Activated CD4-positive, alpha-beta T cell treated with anti-CD3 and anti-CD28 coated beads for 36 hours (primary cell): ENCODE data around the gene TANGO6. TPM values are rescaled to one million over a fixed set of nuclear protein-coding genes. Genes with fewer than 3 reads are reported as not detected.

Experiments used
- ATAC-seq: fragments of 200-7000 bp; cut with Tn5 transposase; one replicate; pipeline ENCODE4 v1.10.0; 2021; ENCODE audit warnings: mild to moderate bottlenecking, moderate library complexity
- CTCF ChIA-PET: fragments of 350-600 bp; sonication (Branson Sonifier 250); formaldehyde crosslinking; loops from one replicate; lab custom pipeline; 2021; ENCODE audit warnings: antibody characterized with exemption; lab: Charles Lee
- POLR2A ChIA-PET: fragments of 350-600 bp; sonication (Branson Sonifier 250); formaldehyde crosslinking; loops from one replicate; lab custom pipeline; 2021; ENCODE audit warnings: antibody characterized with exemption, inconsistent platforms; lab: Charles Lee
- DNase-seq: peaks from one replicate; pipeline ENCODE4 v3.0.0-alpha.2; 2020
- H3K27ac Mint-ChIP-seq: one replicate; pipeline ENCODE4 v1.8.0; 2021; ENCODE audit warnings: mixed read lengths
- H3K27me3 Mint-ChIP-seq: one replicate; pipeline ENCODE4 v1.8.0; 2021; ENCODE audit warnings: mixed read lengths
- H3K36me3 Mint-ChIP-seq: one replicate; pipeline ENCODE4 v1.8.0; 2021; ENCODE audit warnings: low read depth, mixed read lengths
- H3K4me1 Mint-ChIP-seq: one replicate; pipeline ENCODE4 v1.8.0; 2021; ENCODE audit warnings: mixed read lengths
- H3K4me3 Mint-ChIP-seq: one replicate; pipeline ENCODE4 v1.8.0; 2021; ENCODE audit warnings: mild to moderate bottlenecking, moderate library complexity, mixed read lengths
- H3K9me3 Mint-ChIP-seq: one replicate; pipeline ENCODE4 v1.8.0; 2021; ENCODE audit warnings: low read depth, mixed read lengths
- intact Hi-C, 2 experiments: fragments of 100-400 bp; cut with DNase I in 1 of 2; cut with micrococcal nuclease in 1 of 2; formaldehyde crosslinking; loops; one replicate each; pipeline versions ENCODE4 v1.14.2 to v1.15.1; 2022 to 2024; cut with DNase I, micrococcal nuclease
- total RNA-seq, 2 experiments: library from RNA; stranded (reverse); gene quantifications; one replicate each; pipeline ENCODE4 v1.2.3, GENCODE V29; 2021

Gene TANGO6
- total RNA-seq, 2 experiments from 2014 or later: 29.7 to 31.2 TPM

- DNase-seq (no peak), ATAC-seq (no peak)
- Mint-ChIP-seq H3K27ac (no peak overlapping the region), H3K4me3 (no peak overlapping the region), H3K36me3 (peaks cover 6% of the 10 kb centered on the region), H3K9me3 (no peaks in the 10 kb centered on the region), H3K4me1 (no peaks in the 10 kb centered on the region), H3K27me3 (no peaks in the 10 kb centered on the region)
- intact Hi-C loops: no loop called here
- ChIA-PET POLR2A (no interaction called here), CTCF (interaction anchor here (0.7 to 0.8 kb wide), 2 partner anchors 134 to 299 kb away, joined by 3 read pairs; no protein-coding TSS in a partner anchor)
These were observed 147.7 kb downstream of the TANGO6 start for GRCh38 chr16:68991075-68991474.

- Mint-ChIP-seq H3K9me3 (no peaks in the 10 kb centered on the region), H3K4me3 (no peak overlapping the region), H3K4me1 (no peaks in the 10 kb centered on the region), H3K36me3 (peaks cover 14% of the 10 kb centered on the region), H3K27ac (no peak overlapping the region), H3K27me3 (no peaks in the 10 kb centered on the region)
- intact Hi-C loops: no loop called here
- ATAC-seq (no peak), DNase-seq (no peak)
- ChIA-PET CTCF (no interaction called here), POLR2A (no interaction called here)
These were observed 149.2 kb downstream of the TANGO6 start for GRCh38 chr16:68992521-68992920.

GRCh38 chr16:68993456-68993855, 150.1 kb downstream of the TANGO6 start:
- no peak for ATAC-seq
- no peaks in the 10 kb centered on the region for H3K9me3 Mint-ChIP-seq

GRCh38 chr16:68993885-68994284, 150.6 kb downstream of the TANGO6 start:
- Mint-ChIP-seq H3K4me1 (no peaks in the 10 kb centered on the region), H3K9me3 (no peaks in the 10 kb centered on the region), H3K4me3 (no peak overlapping the region), H3K36me3 (peaks cover 14% of the 10 kb centered on the region), H3K27ac (no peak overlapping the region), H3K27me3 (no peaks in the 10 kb centered on the region)
- no peak for DNase-seq
- CTCF ChIA-PET: no interaction called here
- no peak for ATAC-seq
- POLR2A ChIA-PET: no interaction called here
- intact Hi-C loops: no loop called here

More at GRCh38 chr16:68993456-68993855, 150.1 kb downstream of the TANGO6 start:
- POLR2A ChIA-PET: no interaction called here
- CTCF ChIA-PET: interaction anchor here (0.7 kb wide), 1 partner anchor 81 kb away, joined by 3 read pairs; no protein-coding TSS in a partner anchor
- DNase-seq: no peak
- no peaks in the 10 kb centered on the region for H3K4me1 Mint-ChIP-seq
- H3K27ac Mint-ChIP-seq: no peak overlapping the region
- no peak overlapping the region for H3K4me3 Mint-ChIP-seq
- no peaks in the 10 kb centered on the region for H3K27me3 Mint-ChIP-seq
- peaks cover 14% of the 10 kb centered on the region for H3K36me3 Mint-ChIP-seq
- intact Hi-C loops: no loop called here

- DNase-seq (no peak), ATAC-seq (no peak)
- Mint-ChIP-seq H3K36me3 (peaks cover 12% of the 10 kb centered on the region), H3K27me3 (no peaks in the 10 kb centered on the region), H3K27ac (no peak overlapping the region), H3K4me3 (no peak overlapping the region), H3K9me3 (no peaks in the 10 kb centered on the region), H3K4me1 (no peaks in the 10 kb centered on the region)
- ChIA-PET CTCF (interaction anchor here (0.7 kb wide), 1 partner anchor 256 kb away, joined by 3 read pairs; no protein-coding TSS in a partner anchor), POLR2A (no interaction called here)
- intact Hi-C loops: no loop called here
These were observed 151.0 kb downstream of the TANGO6 start for GRCh38 chr16:68994324-68994723.

- Mint-ChIP-seq H3K27ac (no peak overlapping the region), H3K27me3 (no peaks in the 10 kb centered on the region), H3K4me3 (no peak overlapping the region), H3K4me1 (no peaks in the 10 kb centered on the region), H3K9me3 (no peaks in the 10 kb centered on the region), H3K36me3 (peaks cover 12% of the 10 kb centered on the region)
- ChIA-PET CTCF (interaction anchor here (0.7 kb wide), 1 partner anchor 257 kb away, joined by 3 read pairs; no protein-coding TSS in a partner anchor), POLR2A (no interaction called here)
- ATAC-seq (no peak), DNase-seq (no peak)
- intact Hi-C loops: no loop called here
These were observed 151.7 kb downstream of the TANGO6 start for GRCh38 chr16:68995011-68995504.

GRCh38 chr16:68997564-68997963, 154.2 kb downstream of the TANGO6 start:
- no peak overlapping the region for H3K4me3 Mint-ChIP-seq
- no peak for ATAC-seq
- POLR2A ChIA-PET: no interaction called here

GRCh38 chr16:68999114-68999513, 155.8 kb downstream of the TANGO6 start:
- POLR2A ChIA-PET: no interaction called here
- Mint-ChIP-seq H3K4me1 (no peaks in the 10 kb centered on the region), H3K4me3 (no peak overlapping the region), H3K36me3 (peaks cover 33% of the 10 kb centered on the region), H3K9me3 (peaks cover 8% of the 10 kb centered on the region), H3K27me3 (no peaks in the 10 kb centered on the region), H3K27ac (no peak overlapping the region)
- DNase-seq (no peak), ATAC-seq (no peak)
- CTCF ChIA-PET: no interaction called here
- intact Hi-C loops: no loop called here

More at GRCh38 chr16:68997564-68997963, 154.2 kb downstream of the TANGO6 start:
- Mint-ChIP-seq H3K36me3 (peaks cover 25% of the 10 kb centered on the region), H3K9me3 (peaks cover 3% of the 10 kb centered on the region), H3K4me1 (no peaks in the 10 kb centered on the region), H3K27ac (no peak overlapping the region), H3K27me3 (no peaks in the 10 kb centered on the region)
- intact Hi-C loops: no loop called here
- DNase-seq: no peak
- CTCF ChIA-PET: no interaction called here

GRCh38 chr16:69003500-69003899, 160.2 kb downstream of the TANGO6 start:
- Mint-ChIP-seq H3K27me3 (no peaks in the 10 kb centered on the region), H3K4me1 (no peaks in the 10 kb centered on the region), H3K27ac (no peak overlapping the region), H3K9me3 (peaks cover 8% of the 10 kb centered on the region), H3K4me3 (no peak overlapping the region), H3K36me3 (peaks cover 22% of the 10 kb centered on the region)
- ATAC-seq (no peak), DNase-seq (no peak)
- ChIA-PET POLR2A (interaction anchor here (0.7 kb wide), 1 partner anchor 475 kb away, joined by 9 read pairs; no protein-coding TSS in a partner anchor), CTCF (interaction anchor here (0.6 kb wide), 1 partner anchor 13 kb away, joined by 3 read pairs; no protein-coding TSS in a partner anchor)
- intact Hi-C loops: no loop called here

- Mint-ChIP-seq H3K4me1 (no peaks in the 10 kb centered on the region), H3K27me3 (no peaks in the 10 kb centered on the region), H3K36me3 (peaks cover 22% of the 10 kb centered on the region), H3K9me3 (peaks cover 8% of the 10 kb centered on the region), H3K27ac (no peak overlapping the region), H3K4me3 (no peak overlapping the region)
- ATAC-seq (no peak), DNase-seq (no peak)
- intact Hi-C loops: no loop called here
- ChIA-PET POLR2A (no interaction called here), CTCF (no interaction called here)
These were observed 162.5 kb downstream of the TANGO6 start for GRCh38 chr16:69005641-69006355.

- peaks cover 8% of the 10 kb centered on the region for H3K4me1 Mint-ChIP-seq
- H3K36me3 Mint-ChIP-seq: peaks cover 9% of the 10 kb centered on the region
- ChIA-PET CTCF (no interaction called here), POLR2A (no interaction called here)
- no peak overlapping the region for H3K27ac Mint-ChIP-seq
- DNase-seq (no peak), ATAC-seq (no peak)
- H3K27me3 Mint-ChIP-seq: no peaks in the 10 kb centered on the region
- no peaks in the 10 kb centered on the region for H3K9me3 Mint-ChIP-seq
- H3K4me3 Mint-ChIP-seq: no peak overlapping the region
- intact Hi-C loops: no loop called here
These were observed 169.6 kb downstream of the TANGO6 start for GRCh38 chr16:69012906-69013305.

- Mint-ChIP-seq H3K9me3 (no peaks in the 10 kb centered on the region), H3K27ac (no peak overlapping the region), H3K27me3 (no peaks in the 10 kb centered on the region), H3K4me3 (no peak overlapping the region), H3K4me1 (peaks cover 8% of the 10 kb centered on the region), H3K36me3 (peaks cover 9% of the 10 kb centered on the region)
- DNase-seq (no peak), ATAC-seq (no peak)
- intact Hi-C loops: no loop called here
- POLR2A ChIA-PET: no interaction called here
- CTCF ChIA-PET: no interaction called here
These were observed 170.7 kb downstream of the TANGO6 start for GRCh38 chr16:69013991-69014390.
